Endothelial cell of umbilical vein (primary cell): ENCODE results near the gene LSM6.

Experiments
- CTCF ChIP-seq, 2 donors: IDR thresholded peaks; 1 replicate in 1 of 2; 2 replicates in 1 of 2; pipeline ENCODE4 v1.5.1; 2011; ENCODE audit warnings: low read length in 2 of 2, mild to moderate bottlenecking in 2 of 2, moderate library complexity in 2 of 2, control low read depth in 1 of 2, inconsistent platforms in 1 of 2, low read depth in 1 of 2; ENCODE audit not compliant: insufficient read depth in 1 of 2; ENCODE audit errors: extremely low read depth in 1 of 2
- EZH2 ChIP-seq: IDR thresholded peaks from 2 replicates; pipeline ENCODE4 v1.6.1; 2012; ENCODE audit warnings: borderline replicate concordance, low read depth, mild to moderate bottlenecking, moderate library complexity, low read length, inconsistent platforms; ENCODE audit not compliant: severe bottlenecking
- JUN ChIP-seq: IDR thresholded peaks from 2 replicates; pipeline ENCODE4 v1.6.1; 2011; ENCODE audit warnings: borderline replicate concordance, low read depth; ENCODE audit not compliant: insufficient read length, insufficient read depth
- MAX ChIP-seq: IDR thresholded peaks from 2 replicates; pipeline ENCODE4 v1.6.1; 2011; ENCODE audit not compliant: insufficient read depth, insufficient read length
- MYC ChIP-seq: IDR thresholded peaks from one replicate; pipeline ENCODE4 v1.6.1; 2011; ENCODE audit warnings: mild to moderate bottlenecking, low read depth, low read length
- POLR2A ChIP-seq: IDR thresholded peaks from 2 replicates; pipeline ENCODE4 v1.6.1; 2012; ENCODE audit warnings: low read depth, mild to moderate bottlenecking, control low read depth, low read length
- POLR2AphosphoS5 ChIP-seq: IDR thresholded peaks from 2 replicates; pipeline ENCODE4 v1.6.1; 2012; ENCODE audit warnings: low read depth, mild to moderate bottlenecking, control low read depth, low read length, moderate library complexity; ENCODE audit not compliant: insufficient read depth

- TF ChIP-seq POLR2A = no peak
- TF ChIP-seq MYC = no peak
- no peak for TF ChIP-seq CTCF (IDR thresholded peaks at IDR 0.05; ENCODE audit: extremely low read depth in 1 of 2, insufficient read depth in 1 of 2, low read depth in 1 of 2, low read length in 2 of 2)
- TF ChIP-seq JUN = no peak
- TF ChIP-seq MAX = no peak
- no peak for TF ChIP-seq POLR2AphosphoS5
- TF ChIP-seq EZH2 = no peak
Measured at GRCh38 chr4:146146918-146147317, 28.6 kb upstream of the LSM6 start.
